ENCODE data around the gene ENC1.

- TF ChIP-seq CTCF (IDR thresholded peaks at IDR 0.05; ENCODE audit: poor library complexity) (no peak), EZH2phosphoT487 (IDR thresholded peaks at IDR 0.05; ENCODE audit: low read depth, severe bottlenecking, unreplicated experiment) (no peak)
Observed at GRCh38 chr5:74660873-74661272, 20.3 kb upstream of the ENC1 start.

All from hepatocyte (in vitro differentiated cells).